GM04504 (cell line): ENCODE measurements around the gene RUNX3.
"Not testable (repeated sequence)": the region's sequence is repeated elsewhere in the genome, so short reads cannot be mapped to it uniquely, and the experiment has no call there.

ENCODE experiments used
- DNase-seq: peaks from one replicate; pipeline ENCODE4 v3.0.0-alpha.2; 2012; ENCODE audit warnings: low read depth

Gene RUNX3

GRCh38 chr1:24912376-24913273 is 17.5 kb downstream of the RUNX3 start:
- DNase-seq = no peak

GRCh38 chr1:24911651-24912155 is 18.4 kb downstream of the RUNX3 start:
- DNase-seq = no peak

GRCh38 chr1:24910751-24911650 is 19.1 kb downstream of the RUNX3 start:
- no peak for DNase-seq

GRCh38 chr1:24910210-24910609 is 19.9 kb downstream of the RUNX3 start:
- DNase-seq = no peak

GRCh38 chr1:24909388-24909898 is 20.6 kb downstream of the RUNX3 start:
- no peak for DNase-seq

GRCh38 chr1:24908591-24909259 is 21.4 kb downstream of the RUNX3 start:
- DNase-seq = no peak

GRCh38 chr1:24907587-24908294 is 22.3 kb downstream of the RUNX3 start:
- not testable (repeated sequence) for DNase-seq

GRCh38 chr1:24906760-24907490 is 23.2 kb downstream of the RUNX3 start:
- no peak for DNase-seq

GRCh38 chr1:24905979-24906720 is 23.9 kb downstream of the RUNX3 start:
- DNase-seq = no peak

GRCh38 chr1:24905355-24905978 is 24.6 kb downstream of the RUNX3 start:
- no peak for DNase-seq

GRCh38 chr1:24904731-24905354 is 25.2 kb downstream of the RUNX3 start:
- no peak for DNase-seq

GRCh38 chr1:24903955-24904730 is 25.9 kb downstream of the RUNX3 start:
- no peak for DNase-seq

GRCh38 chr1:24903560-24903954 is 26.5 kb downstream of the RUNX3 start:
- DNase-seq = no peak

- no peak for DNase-seq
These were observed 27.0 kb downstream of the RUNX3 start for GRCh38 chr1:24903011-24903461.

GRCh38 chr1:24902471-24902891 is 27.6 kb downstream of the RUNX3 start:
- no peak for DNase-seq

- DNase-seq = no peak
These were observed 28.1 kb downstream of the RUNX3 start for GRCh38 chr1:24901791-24902470.
